ENCODE data around the gene H19. TPM values are rescaled to one million over a fixed set of nuclear protein-coding genes. Genes with fewer than 3 reads are reported as not detected.

H19 gene
- total RNA-seq, 1 experiment from 2014 or later = not detected

GRCh38 chr11:1990872-1991578, 6.6 kb downstream of the H19 start:
- H3K4me3 ChIP-seq = no peak overlapping the region

GRCh38 chr11:1989953-1990352, 7.7 kb downstream of the H19 start:
- H3K9me3 ChIP-seq = no peaks in the 10 kb centered on the region
- H3K4me3 ChIP-seq = no peak overlapping the region
- no peaks in the 10 kb centered on the region for H3K36me3 ChIP-seq
- no peaks in the 10 kb centered on the region for H3K27me3 ChIP-seq
- no peak for DNase-seq

More at GRCh38 chr11:1990872-1991578, 6.6 kb downstream of the H19 start:
- no peak for DNase-seq
- Histone ChIP-seq H3K27me3 (no peaks in the 10 kb centered on the region), H3K36me3 (no peaks in the 10 kb centered on the region), H3K9me3 (no peaks in the 10 kb centered on the region)

- no peaks in the 10 kb centered on the region for H3K9me3 ChIP-seq
- no peak for DNase-seq
- H3K27me3 ChIP-seq = no peaks in the 10 kb centered on the region
- no peaks in the 10 kb centered on the region for H3K36me3 ChIP-seq
- no peak overlapping the region for H3K4me3 ChIP-seq
Measured at GRCh38 chr11:1988667-1989317, 8.8 kb downstream of the H19 start.

GRCh38 chr11:1988174-1988573, 9.5 kb downstream of the H19 start:
- DNase-seq = no peak
- no peak overlapping the region for H3K4me3 ChIP-seq
- no peaks in the 10 kb centered on the region for H3K36me3 ChIP-seq
- no peaks in the 10 kb centered on the region for H3K9me3 ChIP-seq
- H3K27me3 ChIP-seq = no peaks in the 10 kb centered on the region

GRCh38 chr11:1987024-1987423, 10.6 kb downstream of the H19 start:
- no peaks in the 10 kb centered on the region for H3K9me3 ChIP-seq
- no peak overlapping the region for H3K4me3 ChIP-seq
- H3K27me3 ChIP-seq = no peaks in the 10 kb centered on the region
- H3K36me3 ChIP-seq = no peaks in the 10 kb centered on the region
- DNase-seq = no peak

- Histone ChIP-seq H3K36me3 (no peaks in the 10 kb centered on the region), H3K4me3 (no peak overlapping the region), H3K9me3 (no peaks in the 10 kb centered on the region), H3K27me3 (no peaks in the 10 kb centered on the region)
- no peak for DNase-seq
Measured at GRCh38 chr11:1983601-1983961, 14.1 kb downstream of the H19 start.

- Histone ChIP-seq H3K36me3 (no peaks in the 10 kb centered on the region), H3K4me3 (no peak overlapping the region), H3K9me3 (no peaks in the 10 kb centered on the region), H3K27me3 (no peaks in the 10 kb centered on the region)
- DNase-seq = no peak
Measured at GRCh38 chr11:1982873-1983600, 14.6 kb downstream of the H19 start.

GRCh38 chr11:1979607-1980006, 18.0 kb downstream of the H19 start:
- DNase-seq = no peak
- H3K4me3 ChIP-seq = no peak overlapping the region
- no peaks in the 10 kb centered on the region for H3K27me3 ChIP-seq
- no peaks in the 10 kb centered on the region for H3K36me3 ChIP-seq
- no peaks in the 10 kb centered on the region for H3K9me3 ChIP-seq

GRCh38 chr11:1978720-1979473, 18.7 kb downstream of the H19 start:
- no peak for DNase-seq
- no peaks in the 10 kb centered on the region for H3K36me3 ChIP-seq
- no peaks in the 10 kb centered on the region for H3K9me3 ChIP-seq
- H3K4me3 ChIP-seq = no peak overlapping the region
- H3K27me3 ChIP-seq = no peaks in the 10 kb centered on the region

- DNase-seq = no peak
- Histone ChIP-seq H3K9me3 (no peaks in the 10 kb centered on the region), H3K36me3 (no peaks in the 10 kb centered on the region), H3K4me3 (no peak overlapping the region), H3K27me3 (no peaks in the 10 kb centered on the region)
Measured at GRCh38 chr11:1975185-1975584, 22.5 kb downstream of the H19 start.

GRCh38 chr11:1970956-1971355, 26.7 kb downstream of the H19 start:
- no peak for DNase-seq
- Histone ChIP-seq H3K4me3 (no peak overlapping the region), H3K27me3 (no peaks in the 10 kb centered on the region), H3K36me3 (no peaks in the 10 kb centered on the region), H3K9me3 (no peaks in the 10 kb centered on the region)

GRCh38 chr11:1969776-1970175, 27.9 kb downstream of the H19 start:
- Histone ChIP-seq H3K27me3 (no peaks in the 10 kb centered on the region), H3K36me3 (no peaks in the 10 kb centered on the region), H3K9me3 (no peaks in the 10 kb centered on the region), H3K4me3 (no peak overlapping the region)
- DNase-seq = no peak

GRCh38 chr11:1969035-1969434, 28.6 kb downstream of the H19 start:
- Histone ChIP-seq H3K4me3 (no peak overlapping the region), H3K36me3 (no peaks in the 10 kb centered on the region), H3K27me3 (no peaks in the 10 kb centered on the region), H3K9me3 (no peaks in the 10 kb centered on the region)
- no peak for DNase-seq

- no peaks in the 10 kb centered on the region for H3K36me3 ChIP-seq
- DNase-seq = no peak
- H3K9me3 ChIP-seq = no peaks in the 10 kb centered on the region
- no peaks in the 10 kb centered on the region for H3K27me3 ChIP-seq
- no peak overlapping the region for H3K4me3 ChIP-seq
Measured at GRCh38 chr11:1968454-1969002, 29.1 kb downstream of the H19 start.

- H3K9me3 ChIP-seq = no peaks in the 10 kb centered on the region
- DNase-seq = no peak
- no peaks in the 10 kb centered on the region for H3K36me3 ChIP-seq
- H3K4me3 ChIP-seq = no peak overlapping the region
- no peaks in the 10 kb centered on the region for H3K27me3 ChIP-seq
Measured at GRCh38 chr11:1967641-1968225, 29.9 kb downstream of the H19 start.

- no peak overlapping the region for H3K4me3 ChIP-seq
- no peaks in the 10 kb centered on the region for H3K27me3 ChIP-seq
- no peak for DNase-seq
- H3K36me3 ChIP-seq = no peaks in the 10 kb centered on the region
- no peaks in the 10 kb centered on the region for H3K9me3 ChIP-seq
Measured at GRCh38 chr11:1966531-1966930, 31.1 kb downstream of the H19 start.
